Neural cell (in vitro differentiated cells): ENCODE results near the gene MRPS34. TPM values are rescaled to one million over a fixed set of nuclear protein-coding genes. Genes with fewer than 3 reads are reported as not detected.

Experiments
- H2AFZ ChIP-seq: fragments of 200-600, 300-800 bp; sonication (generic), shearing (Covaris generic); 2 replicates; pipeline ENCODE4 v1.6.0; 2014; ENCODE audit warnings: low read depth, mild to moderate bottlenecking, antibody characterized with exemption, low read length, moderate library complexity
- H3F3A ChIP-seq: fragments of 200-600 bp; shearing (Covaris generic); 2 replicates; pipeline ENCODE4 v1.6.1; 2016; ENCODE audit warnings: mild to moderate bottlenecking, moderate library complexity, mixed read lengths, antibody characterized with exemption, low read length; ENCODE audit not compliant: insufficient read depth, poor library complexity, severe bottlenecking
- H3K27ac ChIP-seq: fragments of 200-600, 300-800 bp; sonication (generic), shearing (Covaris generic); 2 replicates; pipeline ENCODE4 v1.5.1; 2014; ENCODE audit warnings: mild to moderate bottlenecking, low read length, moderate library complexity
- H3K27me3 ChIP-seq: fragments of 300-800, 200-600 bp; sonication (generic), shearing (Covaris generic); 2 replicates; pipeline ENCODE4 v1.6.0; 2014; ENCODE audit warnings: mild to moderate bottlenecking, low read depth, low read length, moderate library complexity; ENCODE audit not compliant: insufficient read depth
- H3K36me3 ChIP-seq: fragments of 300-800, 200-600 bp; sonication (generic), shearing (Covaris generic); 2 replicates; pipeline ENCODE4 v1.5.1; 2014; ENCODE audit warnings: mild to moderate bottlenecking, antibody characterized with exemption, low read length, moderate library complexity; ENCODE audit not compliant: insufficient read depth
- H3K4me2 ChIP-seq: fragments of 300-800, 200-600 bp; sonication (generic), shearing (Covaris generic); 2 replicates; pipeline ENCODE4 v1.6.0; 2014; ENCODE audit warnings: mild to moderate bottlenecking, low read length
- H3K4me3 ChIP-seq: fragments of 300-800, 200-600 bp; sonication (generic), shearing (Covaris generic); 2 replicates; pipeline ENCODE4 v1.5.1; 2014; ENCODE audit warnings: mild to moderate bottlenecking, low read length, moderate library complexity
- H3K79me2 ChIP-seq: fragments of 200-600 bp; shearing (Covaris generic); replicated peaks from 2 replicates; pipeline ENCODE4 v1.6.0; 2014; ENCODE audit warnings: mild to moderate bottlenecking, low read length, moderate library complexity; ENCODE audit not compliant: insufficient read depth
- H3K9ac ChIP-seq: fragments of 300-800, 200-600 bp; sonication (generic), shearing (Covaris generic); 2 replicates; pipeline ENCODE4 v1.6.1; 2016; ENCODE audit warnings: mild to moderate bottlenecking, low read length, mixed read lengths
- H3K9me2 ChIP-seq: fragments of 200-600 bp; shearing (Covaris generic); 2 replicates; pipeline ENCODE4 v1.6.1; 2016; ENCODE audit warnings: mild to moderate bottlenecking, low read length, mixed read lengths; ENCODE audit not compliant: insufficient read depth
- H3K9me3 ChIP-seq: fragments of 200-600, 300-800 bp; sonication (generic), shearing (Covaris generic); 2 replicates; pipeline ENCODE4 v1.6.1; 2016; ENCODE audit warnings: mild to moderate bottlenecking, mixed run types, low read length, moderate library complexity, mixed read lengths
- H4K20me1 ChIP-seq: fragments of 200-600 bp; shearing (Covaris generic); 2 replicates; pipeline ENCODE4 v1.6.1; 2016; ENCODE audit warnings: mild to moderate bottlenecking, mixed run types; ENCODE audit not compliant: insufficient read depth
- EP300 ChIP-seq: fragments of 450-650 bp; conservative IDR thresholded peaks from 2 replicates; pipeline ENCODE4 v1.6.1; 2014; ENCODE audit warnings: antibody characterized with exemption, mild to moderate bottlenecking, moderate library complexity; ENCODE audit not compliant: poor library complexity, severe bottlenecking
- EZH2 ChIP-seq: fragments of 200-600, 300-800 bp; shearing (Covaris generic), sonication (generic); IDR thresholded peaks from 2 replicates; pipeline ENCODE4 v1.6.1; 2014; ENCODE audit warnings: antibody characterized with exemption, low read length, borderline replicate concordance, mild to moderate bottlenecking; ENCODE audit not compliant: insufficient read depth, poor library complexity, severe bottlenecking
- MXI1 ChIP-seq: fragments of 450-650 bp; conservative IDR thresholded peaks from 2 replicates; pipeline ENCODE4 v1.6.1; 2014; ENCODE audit warnings: antibody characterized with exemption, mild to moderate bottlenecking; ENCODE audit not compliant: poor library complexity, severe bottlenecking
- POLR2AphosphoS5 ChIP-seq: IDR thresholded peaks from 2 replicates; pipeline ENCODE4 v1.6.1; 2012
- RAD21 ChIP-seq: fragments of 450-650 bp; conservative IDR thresholded peaks from 2 replicates; pipeline ENCODE4 v1.6.1; 2014; ENCODE audit warnings: antibody characterized with exemption, mild to moderate bottlenecking, moderate library complexity
- SMC3 ChIP-seq: fragments of 450-650 bp; conservative IDR thresholded peaks from 2 replicates; pipeline ENCODE4 v1.6.1; 2014; ENCODE audit warnings: antibody characterized with exemption, mild to moderate bottlenecking, moderate library complexity; ENCODE audit not compliant: poor library complexity
- TAF1 ChIP-seq: IDR thresholded peaks from 2 replicates; pipeline ENCODE4 v1.6.1; 2012; ENCODE audit warnings: low read depth
- polyA plus RNA-seq: library from polyadenylated mRNA; depleted of rRNA; stranded (reverse); fragments of >200 nt; gene quantifications from 2 replicates; pipeline ENCODE4 v1.2.3, GENCODE V29; 2014
- TF ChIP-seq, protein P1 (sequence below): fragments of 450-650 bp; IDR thresholded peaks from 2 replicates; pipeline ENCODE4 v1.5.1; 2014; ENCODE audit warnings: antibody characterized with exemption, mild to moderate bottlenecking, moderate library complexity; ENCODE audit not compliant: poor library complexity, severe bottlenecking
- TF ChIP-seq, protein P2 (sequence below): IDR thresholded peaks from 2 replicates; pipeline ENCODE4 v1.6.1; 2012; ENCODE audit warnings: borderline replicate concordance

Gene MRPS34
- polyA plus RNA-seq, 1 donor from 2014 or later, result 113 TPM

DNA sequence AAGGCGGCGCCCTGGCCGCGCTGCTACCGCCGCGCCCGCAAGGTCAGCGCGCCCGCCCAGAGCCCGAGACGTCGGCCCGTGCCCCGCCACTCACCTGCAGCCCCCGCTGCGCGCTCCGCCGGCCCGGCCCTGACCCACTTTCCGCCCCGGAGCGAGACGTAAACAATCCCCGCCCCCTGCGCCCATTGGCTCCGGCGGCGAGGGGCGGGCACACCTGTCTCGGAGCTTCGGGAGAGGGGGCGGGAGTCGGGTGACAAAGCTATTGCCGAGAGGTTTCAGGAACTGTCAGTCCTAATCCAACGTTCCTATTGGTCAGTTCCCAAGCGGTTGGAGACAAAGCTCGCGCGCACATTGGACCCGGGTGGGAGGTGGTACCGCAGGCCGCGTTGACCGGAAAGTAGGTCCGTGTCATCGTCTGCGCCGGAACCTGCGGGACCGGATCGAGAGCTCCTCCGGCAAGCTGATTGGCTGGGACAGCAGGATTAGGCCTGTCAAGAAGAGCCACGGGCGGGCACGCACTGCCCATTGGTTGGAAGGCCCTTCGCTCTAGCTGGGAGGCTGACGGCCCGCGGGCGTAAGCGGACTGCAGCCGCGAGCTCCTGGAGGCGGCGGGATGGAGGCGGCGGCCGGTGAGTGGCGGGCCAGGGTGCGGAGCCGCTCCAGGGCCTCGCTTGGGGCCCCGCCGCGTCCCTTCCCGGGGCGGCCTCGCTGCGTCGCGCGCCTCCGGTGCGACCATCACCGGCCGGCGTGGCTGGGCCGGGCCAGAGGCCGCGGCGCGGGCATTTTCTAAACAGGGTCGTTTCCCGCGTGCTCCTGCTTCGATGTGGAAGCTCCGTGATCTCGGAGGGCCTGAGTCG is 9.7 kb upstream of the MRPS34 start, which contains the start of the genes NUBP2 and SPSB3:
TSS of gene NUBP2 (plus strand) at position 553 of the 857 bp plus-strand sequence. CDS start at position 614, 61 bp downstream.
TSS of gene SPSB3 (minus strand) at position 164 of the 857 bp plus-strand sequence. CDS start 1,088 bp downstream, outside the sequence.
- H3K79me2 ChIP-seq, result peaks cover 34% of the 10 kb centered on the region
- no peaks in the 10 kb centered on the region for H3K36me3 ChIP-seq
- H3K27me3 ChIP-seq, result no peaks in the 10 kb centered on the region
- H3F3A ChIP-seq, result no peaks in the 10 kb centered on the region
- peak within 1 kb of the TSS; percentile 63 for H3K27ac ChIP-seq
- peak within 1 kb of the TSS; percentile 95 for H3K4me3 ChIP-seq
- peak within 1 kb of the TSS; percentile 88 for H3K4me2 ChIP-seq
- H3K9me3 ChIP-seq, result no peaks in the 10 kb centered on the region
- peak; percentile 92 for TF ChIP-seq MXI1
- no peak for TF ChIP-seq SMC3
- TF ChIP-seq EP300, result peak; percentile 22
- TF ChIP-seq EZH2, result no peak
- TF ChIP-seq POLR2AphosphoS5, result peak; percentile 86
- TF ChIP-seq, protein P1, sequence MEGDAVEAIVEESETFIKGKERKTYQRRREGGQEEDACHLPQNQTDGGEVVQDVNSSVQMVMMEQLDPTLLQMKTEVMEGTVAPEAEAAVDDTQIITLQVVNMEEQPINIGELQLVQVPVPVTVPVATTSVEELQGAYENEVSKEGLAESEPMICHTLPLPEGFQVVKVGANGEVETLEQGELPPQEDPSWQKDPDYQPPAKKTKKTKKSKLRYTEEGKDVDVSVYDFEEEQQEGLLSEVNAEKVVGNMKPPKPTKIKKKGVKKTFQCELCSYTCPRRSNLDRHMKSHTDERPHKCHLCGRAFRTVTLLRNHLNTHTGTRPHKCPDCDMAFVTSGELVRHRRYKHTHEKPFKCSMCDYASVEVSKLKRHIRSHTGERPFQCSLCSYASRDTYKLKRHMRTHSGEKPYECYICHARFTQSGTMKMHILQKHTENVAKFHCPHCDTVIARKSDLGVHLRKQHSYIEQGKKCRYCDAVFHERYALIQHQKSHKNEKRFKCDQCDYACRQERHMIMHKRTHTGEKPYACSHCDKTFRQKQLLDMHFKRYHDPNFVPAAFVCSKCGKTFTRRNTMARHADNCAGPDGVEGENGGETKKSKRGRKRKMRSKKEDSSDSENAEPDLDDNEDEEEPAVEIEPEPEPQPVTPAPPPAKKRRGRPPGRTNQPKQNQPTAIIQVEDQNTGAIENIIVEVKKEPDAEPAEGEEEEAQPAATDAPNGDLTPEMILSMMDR, result no peak
- TF ChIP-seq TAF1, result no peak
- TF ChIP-seq RAD21, result peak; percentile 24
- TF ChIP-seq, protein P2, sequence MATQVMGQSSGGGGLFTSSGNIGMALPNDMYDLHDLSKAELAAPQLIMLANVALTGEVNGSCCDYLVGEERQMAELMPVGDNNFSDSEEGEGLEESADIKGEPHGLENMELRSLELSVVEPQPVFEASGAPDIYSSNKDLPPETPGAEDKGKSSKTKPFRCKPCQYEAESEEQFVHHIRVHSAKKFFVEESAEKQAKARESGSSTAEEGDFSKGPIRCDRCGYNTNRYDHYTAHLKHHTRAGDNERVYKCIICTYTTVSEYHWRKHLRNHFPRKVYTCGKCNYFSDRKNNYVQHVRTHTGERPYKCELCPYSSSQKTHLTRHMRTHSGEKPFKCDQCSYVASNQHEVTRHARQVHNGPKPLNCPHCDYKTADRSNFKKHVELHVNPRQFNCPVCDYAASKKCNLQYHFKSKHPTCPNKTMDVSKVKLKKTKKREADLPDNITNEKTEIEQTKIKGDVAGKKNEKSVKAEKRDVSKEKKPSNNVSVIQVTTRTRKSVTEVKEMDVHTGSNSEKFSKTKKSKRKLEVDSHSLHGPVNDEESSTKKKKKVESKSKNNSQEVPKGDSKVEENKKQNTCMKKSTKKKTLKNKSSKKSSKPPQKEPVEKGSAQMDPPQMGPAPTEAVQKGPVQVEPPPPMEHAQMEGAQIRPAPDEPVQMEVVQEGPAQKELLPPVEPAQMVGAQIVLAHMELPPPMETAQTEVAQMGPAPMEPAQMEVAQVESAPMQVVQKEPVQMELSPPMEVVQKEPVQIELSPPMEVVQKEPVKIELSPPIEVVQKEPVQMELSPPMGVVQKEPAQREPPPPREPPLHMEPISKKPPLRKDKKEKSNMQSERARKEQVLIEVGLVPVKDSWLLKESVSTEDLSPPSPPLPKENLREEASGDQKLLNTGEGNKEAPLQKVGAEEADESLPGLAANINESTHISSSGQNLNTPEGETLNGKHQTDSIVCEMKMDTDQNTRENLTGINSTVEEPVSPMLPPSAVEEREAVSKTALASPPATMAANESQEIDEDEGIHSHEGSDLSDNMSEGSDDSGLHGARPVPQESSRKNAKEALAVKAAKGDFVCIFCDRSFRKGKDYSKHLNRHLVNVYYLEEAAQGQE, result peak; percentile 18
- H4K20me1 ChIP-seq, result peaks cover 28% of the 10 kb centered on the region
- no peaks in the 10 kb centered on the region for H3K9me2 ChIP-seq
- peak within 1 kb of the TSS; percentile 33 for H2AFZ ChIP-seq
- peak within 1 kb of the TSS; percentile 82 for H3K9ac ChIP-seq

DNA sequence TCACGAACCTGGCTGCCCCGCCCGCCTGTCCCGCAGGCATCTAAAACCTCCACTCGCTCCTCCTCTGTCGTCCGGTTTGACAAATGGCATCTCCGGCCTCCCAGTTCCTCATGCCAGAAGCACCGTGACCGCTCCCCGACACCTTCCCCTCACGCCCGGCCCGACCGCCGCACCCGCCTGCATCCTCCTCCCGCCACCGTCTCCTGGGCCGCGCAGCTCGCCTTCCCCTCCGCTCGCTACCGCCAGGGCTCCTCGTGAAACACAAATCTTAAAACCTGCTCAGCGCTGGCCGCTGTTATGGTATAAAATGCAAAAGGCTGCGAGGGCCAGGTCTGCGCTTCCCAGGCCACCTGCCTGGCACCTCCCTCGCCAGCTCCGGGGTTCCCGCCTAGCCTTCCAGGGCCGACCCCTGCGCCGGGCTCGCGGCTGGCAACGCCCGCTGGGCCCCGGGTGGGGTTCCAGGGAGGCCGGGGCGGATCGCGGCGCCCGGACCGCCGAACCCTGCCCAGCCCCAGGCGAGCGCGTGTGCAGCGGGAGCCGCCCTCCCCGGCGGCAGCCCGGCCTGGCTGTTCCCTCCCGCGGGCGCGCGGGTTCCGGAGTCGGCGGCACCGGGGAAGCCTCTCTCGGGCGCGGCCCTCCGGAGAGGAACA is 8.9 kb upstream of the MRPS34 start:
- Histone ChIP-seq H3K27me3 (no peaks in the 10 kb centered on the region), H2AFZ (no peak overlapping the region), H3K79me2 (peaks cover 34% of the 10 kb centered on the region), H4K20me1 (peaks cover 28% of the 10 kb centered on the region), H3K36me3 (no peaks in the 10 kb centered on the region), H3F3A (no peaks in the 10 kb centered on the region), H3K4me2 (peak overlapping the region; percentile 88), H3K9me3 (no peaks in the 10 kb centered on the region), H3K4me3 (peak overlapping the region; percentile 95), H3K9ac (peak overlapping the region; percentile 82), H3K9me2 (no peaks in the 10 kb centered on the region), H3K27ac (peak overlapping the region; percentile 63)
- TF ChIP-seq RAD21 (peak; percentile 10), MXI1 (peak; percentile 56), TAF1 (no peak)
- TF ChIP-seq, protein P2, result peak; percentile 1
